Measurements from ENCODE around the gene PCNX4. TPM values are rescaled to one million over a fixed set of nuclear protein-coding genes. Genes with fewer than 3 reads are reported as not detected.

The PCNX4 gene
- total RNA-seq, 1 donor from 2014 or later, result 96.8 TPM

DNA sequence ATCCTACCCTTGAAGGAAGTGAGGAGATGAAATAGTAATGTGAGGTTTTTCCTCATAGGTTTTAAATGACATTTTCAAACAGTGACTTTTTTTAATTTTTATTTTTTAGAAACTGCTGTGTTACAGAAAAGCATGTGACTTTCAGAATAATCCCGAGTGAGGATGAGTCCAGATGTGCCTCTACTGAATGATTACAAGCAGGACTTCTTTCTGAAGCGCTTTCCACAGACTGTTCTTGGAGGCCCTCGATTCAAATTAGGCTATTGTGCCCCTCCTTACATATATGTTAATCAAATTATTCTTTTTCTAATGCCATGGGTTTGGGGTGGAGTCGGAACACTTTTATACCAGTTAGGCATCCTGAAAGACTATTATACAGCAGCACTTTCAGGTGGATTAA is 15.8 kb downstream of the PCNX4 start:
- no peak for DNase-seq (ENCODE audit: low read depth)
- peaks cover 2% of the 10 kb centered on the region for H3K36me3 ChIP-seq (ENCODE audit: control insufficient read depth, insufficient read depth, low read length)
- TF ChIP-seq, protein P1, sequence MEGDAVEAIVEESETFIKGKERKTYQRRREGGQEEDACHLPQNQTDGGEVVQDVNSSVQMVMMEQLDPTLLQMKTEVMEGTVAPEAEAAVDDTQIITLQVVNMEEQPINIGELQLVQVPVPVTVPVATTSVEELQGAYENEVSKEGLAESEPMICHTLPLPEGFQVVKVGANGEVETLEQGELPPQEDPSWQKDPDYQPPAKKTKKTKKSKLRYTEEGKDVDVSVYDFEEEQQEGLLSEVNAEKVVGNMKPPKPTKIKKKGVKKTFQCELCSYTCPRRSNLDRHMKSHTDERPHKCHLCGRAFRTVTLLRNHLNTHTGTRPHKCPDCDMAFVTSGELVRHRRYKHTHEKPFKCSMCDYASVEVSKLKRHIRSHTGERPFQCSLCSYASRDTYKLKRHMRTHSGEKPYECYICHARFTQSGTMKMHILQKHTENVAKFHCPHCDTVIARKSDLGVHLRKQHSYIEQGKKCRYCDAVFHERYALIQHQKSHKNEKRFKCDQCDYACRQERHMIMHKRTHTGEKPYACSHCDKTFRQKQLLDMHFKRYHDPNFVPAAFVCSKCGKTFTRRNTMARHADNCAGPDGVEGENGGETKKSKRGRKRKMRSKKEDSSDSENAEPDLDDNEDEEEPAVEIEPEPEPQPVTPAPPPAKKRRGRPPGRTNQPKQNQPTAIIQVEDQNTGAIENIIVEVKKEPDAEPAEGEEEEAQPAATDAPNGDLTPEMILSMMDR (IDR thresholded peaks at IDR 0.05; ENCODE audit: insufficient read depth, low read length, poor library complexity, severe bottlenecking), result no peak

DNA sequence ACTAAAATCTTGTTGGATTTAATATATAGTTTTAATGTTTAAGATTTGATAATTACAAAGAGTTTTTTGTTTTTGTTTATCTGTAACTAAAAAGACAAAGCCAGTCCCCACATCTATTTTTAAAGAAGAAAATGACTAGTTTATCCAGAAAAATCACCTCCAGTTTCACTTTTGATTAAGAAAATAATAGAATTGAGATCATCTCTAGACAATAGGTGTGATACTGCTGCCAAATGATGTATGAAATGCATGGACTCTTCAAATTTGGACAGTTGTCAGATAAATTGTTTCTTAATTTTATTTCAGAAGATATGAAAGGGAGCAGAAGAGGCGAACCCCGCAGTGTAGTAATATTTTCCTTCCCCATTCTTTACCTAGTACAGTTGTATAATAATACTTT is 20.0 kb downstream of the PCNX4 start:
- Histone ChIP-seq H3K4me3 (ENCODE audit: low read depth, low read length) (no peak overlapping the region), H3K27me3 (ENCODE audit: control insufficient read depth, insufficient read depth, low read length) (no peaks in the 10 kb centered on the region), H3K36me3 (ENCODE audit: control insufficient read depth, insufficient read depth, low read length) (peaks cover 2% of the 10 kb centered on the region)
- DNase-seq (ENCODE audit: low read depth), result no peak
- TF ChIP-seq, protein P1 (IDR thresholded peaks at IDR 0.05; ENCODE audit: insufficient read depth, low read length, poor library complexity, severe bottlenecking), result no peak

More for the DNA sequence above, 15.8 kb downstream of the PCNX4 start:
- Histone ChIP-seq H3K4me3 (ENCODE audit: low read depth, low read length) (no peak overlapping the region), H3K27me3 (ENCODE audit: control insufficient read depth, insufficient read depth, low read length) (no peaks in the 10 kb centered on the region)

DNA sequence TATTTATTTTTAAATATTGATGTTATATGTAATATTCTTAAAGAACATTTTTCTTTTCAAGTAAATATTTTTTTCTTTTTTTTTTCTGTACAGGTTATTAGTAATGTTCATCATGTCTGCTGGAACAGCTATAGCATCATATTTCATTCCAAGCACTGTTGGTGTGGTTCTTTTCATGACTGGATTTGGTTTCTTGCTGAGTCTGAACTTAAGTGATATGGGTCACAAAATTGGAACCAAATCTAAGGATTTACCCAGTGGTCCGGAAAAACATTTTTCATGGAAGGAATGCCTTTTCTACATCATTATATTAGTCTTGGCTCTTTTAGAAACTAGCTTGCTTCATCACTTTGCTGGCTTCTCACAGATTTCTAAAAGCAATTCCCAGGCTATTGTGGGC is 23.2 kb downstream of the PCNX4 start:
- DNase-seq (ENCODE audit: low read depth), result no peak
- Histone ChIP-seq H3K4me3 (ENCODE audit: low read depth, low read length) (no peak overlapping the region), H3K27me3 (ENCODE audit: control insufficient read depth, insufficient read depth, low read length) (no peaks in the 10 kb centered on the region), H3K36me3 (ENCODE audit: control insufficient read depth, insufficient read depth, low read length) (peaks cover 2% of the 10 kb centered on the region)
- TF ChIP-seq, protein P1 (IDR thresholded peaks at IDR 0.05; ENCODE audit: insufficient read depth, low read length, poor library complexity, severe bottlenecking), result no peak

DNA sequence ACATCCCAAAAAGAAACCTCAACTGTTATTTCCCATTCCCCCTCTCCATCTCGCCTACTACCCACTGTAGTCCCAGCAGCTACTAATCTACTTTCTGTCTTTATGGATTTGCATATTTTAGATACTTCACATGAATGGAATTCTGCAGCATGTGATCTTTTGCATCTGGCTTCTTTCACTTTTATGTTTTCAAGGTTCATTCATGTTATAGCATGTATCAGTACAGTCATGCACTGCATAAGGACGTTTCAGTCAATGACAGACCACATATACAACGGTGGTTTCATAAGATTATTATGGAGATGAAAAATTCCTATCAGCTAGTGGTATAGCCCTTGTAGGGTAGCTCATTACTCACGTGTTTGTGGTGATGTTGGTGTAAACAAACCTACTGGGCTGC is 24.5 kb downstream of the PCNX4 start:
- H3K27me3 ChIP-seq (ENCODE audit: control insufficient read depth, insufficient read depth, low read length), result no peaks in the 10 kb centered on the region
- no peak for DNase-seq (ENCODE audit: low read depth)
- TF ChIP-seq, protein P1 (IDR thresholded peaks at IDR 0.05; ENCODE audit: insufficient read depth, low read length, poor library complexity, severe bottlenecking), result no peak
- H3K36me3 ChIP-seq (ENCODE audit: control insufficient read depth, insufficient read depth, low read length), result no peaks in the 10 kb centered on the region
- no peak overlapping the region for H3K4me3 ChIP-seq (ENCODE audit: low read depth, low read length)

DNA sequence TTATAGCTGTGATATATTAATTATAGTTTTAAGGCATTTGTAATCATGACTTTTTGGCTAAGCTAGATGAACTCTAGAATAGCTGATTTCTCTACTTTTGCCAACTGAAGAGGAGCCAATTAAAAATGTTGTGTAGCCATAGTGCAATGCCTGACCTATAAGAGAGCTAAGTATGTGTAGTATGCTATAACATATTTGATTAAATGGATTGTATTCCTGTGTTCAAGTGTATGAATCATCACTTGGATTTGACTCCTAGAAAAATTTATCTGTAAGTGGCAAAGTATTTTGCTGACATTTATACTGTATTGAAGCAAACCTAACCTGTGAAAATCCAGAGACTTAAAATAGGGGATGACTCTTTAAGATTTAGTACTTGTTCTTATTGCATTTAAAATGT is 34.2 kb downstream of the PCNX4 start:
- Histone ChIP-seq H3K4me3 (ENCODE audit: low read depth, low read length) (no peak overlapping the region), H3K36me3 (ENCODE audit: control insufficient read depth, insufficient read depth, low read length) (no peaks in the 10 kb centered on the region), H3K27me3 (ENCODE audit: control insufficient read depth, insufficient read depth, low read length) (no peaks in the 10 kb centered on the region)
- DNase-seq (ENCODE audit: low read depth), result no peak
- TF ChIP-seq, protein P1 (IDR thresholded peaks at IDR 0.05; ENCODE audit: insufficient read depth, low read length, poor library complexity, severe bottlenecking), result no peak

DNA sequence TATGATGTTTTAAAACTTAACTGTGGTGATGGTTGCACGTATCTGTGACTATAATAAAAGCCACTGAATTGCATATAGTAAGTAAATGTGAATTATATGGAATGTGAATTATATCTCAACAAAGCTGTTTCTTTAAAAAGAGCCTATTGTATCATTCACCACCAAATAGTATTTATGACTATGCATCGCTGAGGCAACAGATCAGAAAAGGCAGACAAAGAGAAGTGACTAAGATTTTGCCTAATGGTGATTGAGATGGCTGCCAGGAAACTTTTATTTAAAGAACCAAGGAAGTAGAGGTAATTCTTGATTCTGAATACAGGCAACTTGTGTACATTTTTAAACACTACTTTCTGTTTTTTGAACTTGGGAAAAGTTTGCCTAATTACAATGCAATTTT is 41.8 kb downstream of the PCNX4 start:
- H3K36me3 ChIP-seq (ENCODE audit: control insufficient read depth, insufficient read depth, low read length), result no peaks in the 10 kb centered on the region
- no peak for DNase-seq (ENCODE audit: low read depth)
- TF ChIP-seq, protein P1 (IDR thresholded peaks at IDR 0.05; ENCODE audit: insufficient read depth, low read length, poor library complexity, severe bottlenecking), result no peak
- no peaks in the 10 kb centered on the region for H3K27me3 ChIP-seq (ENCODE audit: control insufficient read depth, insufficient read depth, low read length)
- H3K4me3 ChIP-seq (ENCODE audit: low read depth, low read length), result no peak overlapping the region
